ENCODE results near the gene GJA5. TPM values are rescaled to one million over a fixed set of nuclear protein-coding genes. Genes with fewer than 3 reads are reported as not detected.

Gene GJA5
- total RNA-seq, 3 donors from 2014 or later, result 3.7 to 34.1 (median 4.2) TPM

DNA sequence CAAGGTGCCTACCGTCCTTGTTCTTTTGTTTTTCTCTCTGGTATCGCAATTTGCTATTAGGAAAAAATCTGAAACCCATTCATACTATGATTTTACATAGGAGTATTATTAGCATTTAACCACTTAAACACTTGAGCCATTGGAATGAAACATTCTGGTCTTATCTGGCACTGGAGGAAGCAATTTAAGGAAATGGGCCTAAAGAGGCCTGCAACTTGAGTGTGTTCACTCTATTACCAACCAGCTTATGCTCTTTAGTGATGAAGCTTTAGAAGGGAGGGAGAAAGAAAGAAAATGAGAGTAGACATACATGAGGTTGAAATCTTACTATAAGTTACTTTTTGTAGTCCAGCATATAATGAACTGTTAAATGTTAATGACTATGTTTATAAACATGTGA is 5.7 kb downstream of the GJA5 start:
- H3K4me3 ChIP-seq, result no peak overlapping the region
- no peaks in the 10 kb centered on the region for H3K4me1 ChIP-seq
- no peaks in the 10 kb centered on the region for H3K9me3 ChIP-seq
- DNase-seq (ENCODE audit: low spot score in 2 of 2), result no peak
- intact Hi-C loops (cut with DNase I; ENCODE audit: low total_unique reads), result no loop called here
- TF ChIP-seq POLR2A (IDR thresholded peaks at IDR 0.05) (no peak), POLR2AphosphoS5 (IDR thresholded peaks at IDR 0.05) (no peak)
- TF ChIP-seq, protein P1, sequence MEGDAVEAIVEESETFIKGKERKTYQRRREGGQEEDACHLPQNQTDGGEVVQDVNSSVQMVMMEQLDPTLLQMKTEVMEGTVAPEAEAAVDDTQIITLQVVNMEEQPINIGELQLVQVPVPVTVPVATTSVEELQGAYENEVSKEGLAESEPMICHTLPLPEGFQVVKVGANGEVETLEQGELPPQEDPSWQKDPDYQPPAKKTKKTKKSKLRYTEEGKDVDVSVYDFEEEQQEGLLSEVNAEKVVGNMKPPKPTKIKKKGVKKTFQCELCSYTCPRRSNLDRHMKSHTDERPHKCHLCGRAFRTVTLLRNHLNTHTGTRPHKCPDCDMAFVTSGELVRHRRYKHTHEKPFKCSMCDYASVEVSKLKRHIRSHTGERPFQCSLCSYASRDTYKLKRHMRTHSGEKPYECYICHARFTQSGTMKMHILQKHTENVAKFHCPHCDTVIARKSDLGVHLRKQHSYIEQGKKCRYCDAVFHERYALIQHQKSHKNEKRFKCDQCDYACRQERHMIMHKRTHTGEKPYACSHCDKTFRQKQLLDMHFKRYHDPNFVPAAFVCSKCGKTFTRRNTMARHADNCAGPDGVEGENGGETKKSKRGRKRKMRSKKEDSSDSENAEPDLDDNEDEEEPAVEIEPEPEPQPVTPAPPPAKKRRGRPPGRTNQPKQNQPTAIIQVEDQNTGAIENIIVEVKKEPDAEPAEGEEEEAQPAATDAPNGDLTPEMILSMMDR (IDR thresholded peaks at IDR 0.05), result no peak
- H3K36me3 ChIP-seq, result no peaks in the 10 kb centered on the region
- H3K27me3 ChIP-seq, result no peaks in the 10 kb centered on the region
- no peak overlapping the region for H3K27ac ChIP-seq

DNA sequence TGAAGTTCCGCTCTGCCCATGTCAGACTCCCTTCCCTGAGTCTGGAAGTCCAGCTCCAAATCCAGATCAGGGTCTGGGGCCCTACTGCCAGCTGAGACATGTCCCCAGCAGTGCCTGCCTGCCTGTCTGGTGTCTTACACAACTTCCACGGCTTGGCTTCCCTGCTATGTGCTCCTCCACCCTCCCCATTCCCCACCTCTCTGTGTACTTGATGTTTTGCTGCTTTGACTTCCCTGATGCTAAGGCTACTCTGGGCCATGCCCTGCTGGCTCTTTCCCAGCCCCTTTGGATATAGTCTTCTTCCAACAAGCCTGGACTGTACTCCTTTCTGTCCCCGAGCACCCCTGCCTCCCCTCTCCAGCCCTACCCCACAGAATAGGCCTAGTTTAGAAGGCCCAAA is 7.3 kb downstream of the GJA5 start:
- no peak overlapping the region for H3K4me3 ChIP-seq
- H3K4me1 ChIP-seq, result no peaks in the 10 kb centered on the region
- intact Hi-C loops (cut with DNase I; ENCODE audit: low total_unique reads), result no loop called here
- peak overlapping the region; percentile 21 to 66 for H3K27ac ChIP-seq
- no peaks in the 10 kb centered on the region for H3K27me3 ChIP-seq
- H3K36me3 ChIP-seq, result no peaks in the 10 kb centered on the region
- TF ChIP-seq POLR2A (IDR thresholded peaks at IDR 0.05) (no peak), POLR2AphosphoS5 (IDR thresholded peaks at IDR 0.05) (no peak)
- TF ChIP-seq, protein P1 (IDR thresholded peaks at IDR 0.05), result no peak
- DNase-seq (ENCODE audit: low spot score in 2 of 2), result no peak
- no peaks in the 10 kb centered on the region for H3K9me3 ChIP-seq

DNA sequence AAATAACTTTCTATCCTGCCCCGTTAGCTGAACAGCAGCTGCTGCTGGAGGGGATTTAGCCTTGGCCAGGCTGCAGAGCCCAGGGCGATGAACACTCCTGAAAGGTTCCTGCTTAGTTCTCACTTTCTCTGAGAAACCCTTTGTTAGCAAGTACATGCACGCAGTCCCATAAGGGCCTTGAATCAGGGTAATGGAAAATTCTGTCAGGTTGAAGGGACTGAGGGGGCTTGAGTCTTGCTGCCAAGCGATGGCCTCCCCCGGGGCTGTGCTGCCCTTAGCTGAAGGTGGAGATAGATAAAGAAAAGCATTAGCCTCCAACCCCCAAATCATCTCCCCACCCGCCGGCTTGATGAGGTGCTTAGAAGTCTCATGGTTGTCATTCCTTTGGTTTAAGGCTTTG is 7.9 kb downstream of the GJA5 start:
- no peaks in the 10 kb centered on the region for H3K36me3 ChIP-seq
- H3K4me1 ChIP-seq, result no peaks in the 10 kb centered on the region
- intact Hi-C loops (cut with DNase I; ENCODE audit: low total_unique reads), result no loop called here
- H3K27me3 ChIP-seq, result no peaks in the 10 kb centered on the region
- TF ChIP-seq, protein P1 (IDR thresholded peaks at IDR 0.05), result no peak
- TF ChIP-seq POLR2A (IDR thresholded peaks at IDR 0.05), result no peak
- TF ChIP-seq POLR2AphosphoS5 (IDR thresholded peaks at IDR 0.05), result no peak
- peak overlapping the region in 1 of 2 donors; percentile 66 for H3K27ac ChIP-seq
- H3K4me3 ChIP-seq, result no peak overlapping the region
- DNase-seq (ENCODE audit: low spot score in 2 of 2), result no peak
- no peaks in the 10 kb centered on the region for H3K9me3 ChIP-seq

DNA sequence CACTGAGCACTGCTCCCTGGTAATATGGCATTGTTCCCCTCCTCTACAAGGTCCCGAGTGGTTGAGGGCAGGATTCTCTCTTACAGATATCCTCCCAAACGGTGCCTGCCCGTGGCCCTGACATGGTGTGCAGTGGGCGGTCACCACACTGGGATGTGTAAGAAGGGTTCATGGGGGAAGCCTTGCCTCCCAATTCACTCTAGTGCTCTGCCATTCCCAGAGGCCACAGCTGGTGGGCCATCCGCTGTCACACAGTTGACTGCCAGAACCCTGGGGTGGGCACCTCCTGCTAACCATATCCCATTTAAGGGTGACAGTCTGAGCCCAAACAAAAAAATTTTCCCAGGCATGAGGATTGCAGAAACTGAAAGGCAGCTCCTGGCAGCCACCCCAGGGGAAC is 9.1 kb downstream of the GJA5 start:
- H3K4me1 ChIP-seq, result no peaks in the 10 kb centered on the region
- TF ChIP-seq, protein P1 (IDR thresholded peaks at IDR 0.05), result no peak
- TF ChIP-seq POLR2AphosphoS5 (IDR thresholded peaks at IDR 0.05) (no peak), POLR2A (IDR thresholded peaks at IDR 0.05) (no peak)
- H3K27ac ChIP-seq, result no peak overlapping the region
- intact Hi-C loops (cut with DNase I; ENCODE audit: low total_unique reads), result no loop called here
- no peak overlapping the region for H3K4me3 ChIP-seq
- H3K36me3 ChIP-seq, result no peaks in the 10 kb centered on the region
- no peaks in the 10 kb centered on the region for H3K27me3 ChIP-seq
- DNase-seq (ENCODE audit: low spot score in 2 of 2), result no peak
- no peaks in the 10 kb centered on the region for H3K9me3 ChIP-seq

DNA sequence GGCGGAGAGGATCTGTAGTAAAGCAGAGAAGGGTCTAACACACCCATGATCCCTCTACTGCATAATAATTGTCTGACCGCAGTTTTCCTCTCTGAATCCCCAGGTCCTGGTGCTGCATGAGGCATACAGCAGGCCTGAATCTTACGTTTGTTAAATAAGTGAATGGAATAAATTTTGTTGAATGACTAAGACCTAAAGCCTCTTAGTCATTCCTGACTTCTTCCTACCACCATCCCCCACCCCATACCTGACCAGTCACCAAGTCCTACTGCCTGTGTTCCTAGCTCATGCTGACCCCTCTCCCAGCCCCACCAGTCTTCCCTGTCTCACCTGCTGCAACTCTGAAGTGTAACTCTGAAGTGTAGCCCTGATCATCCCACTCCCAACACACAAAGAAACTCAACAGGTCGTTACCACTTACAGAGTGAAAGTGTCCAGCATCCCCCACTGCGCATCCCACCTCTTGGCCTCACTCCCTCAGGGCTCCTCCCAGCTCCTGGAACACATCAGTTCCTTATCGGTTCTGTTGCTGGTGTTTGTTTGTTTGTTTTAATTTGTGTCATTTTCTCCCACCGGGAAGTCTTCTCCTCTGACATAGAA is 9.7 kb downstream of the GJA5 start:
- Histone ChIP-seq H3K4me3 (no peak overlapping the region), H3K27me3 (no peaks in the 10 kb centered on the region), H3K4me1 (no peaks in the 10 kb centered on the region), H3K27ac (no peak overlapping the region), H3K36me3 (no peaks in the 10 kb centered on the region), H3K9me3 (no peaks in the 10 kb centered on the region)
- TF ChIP-seq POLR2A (IDR thresholded peaks at IDR 0.05) (no peak), POLR2AphosphoS5 (IDR thresholded peaks at IDR 0.05) (no peak)
- TF ChIP-seq, protein P1 (IDR thresholded peaks at IDR 0.05), result no peak
- DNase-seq (ENCODE audit: low spot score in 2 of 2), result no peak
- intact Hi-C loops (cut with DNase I; ENCODE audit: low total_unique reads), result no loop called here

Measured in breast epithelium (tissue), 4 donors.